ENCODE measurements around the gene SAMD7.
A peak's percentile ranks its signal among the peaks of the same experiment; 100 is the strongest.

SAMD7 gene, protein sequence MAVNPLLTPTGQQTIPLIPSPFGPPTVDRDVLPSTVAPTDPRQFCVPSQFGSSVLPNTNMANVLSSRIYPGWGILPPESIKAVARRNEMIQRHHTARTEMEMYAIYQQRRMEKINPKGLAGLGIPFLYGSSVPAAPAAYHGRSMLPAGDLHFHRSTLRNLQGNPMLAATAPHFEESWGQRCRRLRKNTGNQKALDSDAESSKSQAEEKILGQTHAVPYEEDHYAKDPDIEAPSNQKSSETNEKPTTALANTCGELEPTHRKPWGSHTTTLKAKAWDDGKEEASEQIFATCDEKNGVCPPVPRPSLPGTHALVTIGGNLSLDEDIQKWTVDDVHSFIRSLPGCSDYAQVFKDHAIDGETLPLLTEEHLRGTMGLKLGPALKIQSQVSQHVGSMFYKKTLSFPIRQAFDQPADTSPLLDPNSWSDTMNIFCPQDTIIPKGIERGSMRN

DNA sequence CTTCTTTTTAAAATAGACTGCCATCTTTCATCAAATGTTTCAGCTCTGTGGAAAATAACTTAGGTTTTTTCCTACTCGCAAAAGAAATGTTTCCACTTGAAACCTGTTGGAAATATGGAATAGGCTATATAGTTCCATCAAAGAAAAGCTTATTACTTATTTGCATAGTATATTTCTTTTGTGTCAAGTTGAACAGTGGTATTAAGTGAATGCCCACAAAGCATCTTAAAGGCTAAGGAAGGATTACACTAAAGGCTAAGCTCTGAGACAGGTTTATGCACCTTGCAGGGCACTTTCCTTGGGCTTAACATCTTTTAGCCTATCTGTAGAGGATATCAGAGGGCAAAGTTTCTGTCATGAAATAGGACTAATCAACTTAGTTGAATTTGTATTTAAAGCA is at the start of gene SAMD7:
Gene SAMD7 (plus strand): TSS at position 301 of the 400 bp plus-strand sequence. CDS start 7,927 bp downstream, outside the sequence.
- no peak for DNase-seq (ENCODE audit: low read depth in 2 of 3, low spot score in 2 of 3)

GRCh38 chr3:169861871-169862270 is 49.5 kb upstream of the SAMD7 start:
- no peak for DNase-seq (ENCODE audit: low read depth in 2 of 3, low spot score in 2 of 3)

- DNase-seq (ENCODE audit: low read depth in 2 of 3, low spot score in 2 of 3), result peak; percentile 11 to 49 (median 43)
These were observed 47.9 kb upstream of the SAMD7 start for GRCh38 chr3:169863458-169863899.

GRCh38 chr3:169864270-169864669 is 47.1 kb upstream of the SAMD7 start:
- no peak for DNase-seq (ENCODE audit: low read depth in 2 of 3, low spot score in 2 of 3)

DNA sequence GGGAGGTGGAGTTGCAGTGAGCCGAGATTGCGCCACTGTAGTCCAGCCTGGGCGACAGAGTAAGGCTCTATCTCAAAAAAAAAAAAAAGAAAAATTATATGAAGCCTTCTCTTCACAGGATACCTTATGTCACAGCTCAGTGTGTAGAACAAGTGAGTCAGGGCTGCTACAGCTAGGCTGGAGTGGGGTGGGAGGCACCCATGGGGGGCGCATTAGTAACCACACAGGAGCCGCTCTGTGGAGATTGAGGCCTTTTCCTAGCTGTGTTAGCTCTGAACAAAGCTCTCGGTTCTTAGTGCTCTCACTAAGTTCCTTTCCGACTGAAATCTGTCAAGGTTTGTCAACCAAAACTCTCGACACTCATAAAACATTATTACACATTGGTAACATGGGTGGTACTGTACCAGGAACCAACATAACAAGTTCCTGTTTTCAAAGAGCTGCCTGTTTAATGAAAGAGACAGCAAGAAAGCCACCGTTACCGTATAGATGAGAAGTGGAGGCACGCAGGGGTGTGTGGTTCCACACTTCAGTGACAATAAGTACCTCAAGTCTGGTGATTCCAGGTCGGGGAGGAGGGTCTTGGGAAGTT is 46.1 kb upstream of the SAMD7 start:
- no peak for DNase-seq (ENCODE audit: low read depth in 2 of 3, low spot score in 2 of 3)

- DNase-seq (ENCODE audit: low read depth in 2 of 3, low spot score in 2 of 3), result no peak
These were observed 43.7 kb upstream of the SAMD7 start for GRCh38 chr3:169867584-169868210.

DNA sequence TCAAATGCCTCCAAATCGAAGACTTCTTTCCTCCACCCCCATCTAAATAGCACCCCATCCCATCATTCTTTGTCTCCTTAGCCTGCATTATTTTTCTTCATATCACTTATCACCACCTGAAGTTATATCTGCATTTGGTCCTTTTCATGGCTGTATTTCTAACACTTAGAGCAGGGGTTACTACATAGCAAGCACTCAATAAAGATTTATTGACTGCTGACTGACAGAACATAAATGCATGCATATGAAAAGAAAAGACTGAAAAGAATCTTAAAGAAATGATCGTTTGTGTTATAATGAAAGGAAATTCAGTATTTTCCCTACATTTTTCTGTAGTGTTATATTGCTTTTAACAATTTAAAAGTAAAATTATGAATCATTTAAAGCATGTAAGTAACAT is 43.0 kb upstream of the SAMD7 start:
- no peak for DNase-seq (ENCODE audit: low read depth in 2 of 3, low spot score in 2 of 3)

DNA sequence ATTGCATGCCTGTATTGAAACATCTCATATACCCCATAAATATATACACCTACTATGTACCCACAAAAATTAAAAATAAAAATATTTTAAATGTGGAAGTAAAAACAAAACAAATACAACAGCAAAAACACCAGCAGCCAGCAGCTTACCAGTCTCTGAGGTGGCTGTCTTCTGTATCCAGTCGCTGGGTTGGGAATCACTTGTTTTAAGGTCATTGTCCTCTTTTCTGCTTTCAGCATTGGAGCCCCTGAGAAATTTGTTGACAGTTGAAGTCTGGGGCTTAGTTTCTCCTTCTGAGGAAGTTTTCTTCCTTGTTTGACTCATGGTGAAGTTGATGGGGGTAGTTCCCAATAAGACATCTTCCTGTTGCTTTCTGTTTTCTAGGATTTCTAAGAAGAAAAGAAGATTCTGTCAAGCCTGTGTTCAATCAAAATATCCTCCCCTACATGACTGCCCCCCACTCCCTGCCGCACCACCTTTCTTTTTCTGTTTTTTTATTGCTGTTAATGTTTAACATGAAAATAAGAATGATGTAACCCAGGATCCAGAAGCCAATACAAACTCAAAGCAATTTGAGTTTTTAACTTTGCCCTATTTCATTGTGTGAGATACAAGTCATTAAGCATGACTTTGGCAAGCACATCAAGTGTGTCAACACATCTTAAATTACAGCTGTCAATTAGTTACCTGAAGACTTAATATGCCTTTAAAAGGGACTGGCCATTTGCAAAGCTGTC is 41.7 kb upstream of the SAMD7 start, which contains the start of gene LRRC31:
Gene LRRC31 (minus strand): TSS at position 452 of the 737 bp plus-strand sequence. CDS start 128 bp downstream, at position 324.
- DNase-seq (ENCODE audit: low read depth in 2 of 3, low spot score in 2 of 3), result no peak

- DNase-seq (ENCODE audit: low read depth in 2 of 3, low spot score in 2 of 3), result no peak
These were observed 40.1 kb upstream of the SAMD7 start for GRCh38 chr3:169871129-169871886.

GRCh38 chr3:169879013-169879557 is 32.3 kb upstream of the SAMD7 start:
- no peak for DNase-seq (ENCODE audit: low read depth in 2 of 3, low spot score in 2 of 3)

DNA sequence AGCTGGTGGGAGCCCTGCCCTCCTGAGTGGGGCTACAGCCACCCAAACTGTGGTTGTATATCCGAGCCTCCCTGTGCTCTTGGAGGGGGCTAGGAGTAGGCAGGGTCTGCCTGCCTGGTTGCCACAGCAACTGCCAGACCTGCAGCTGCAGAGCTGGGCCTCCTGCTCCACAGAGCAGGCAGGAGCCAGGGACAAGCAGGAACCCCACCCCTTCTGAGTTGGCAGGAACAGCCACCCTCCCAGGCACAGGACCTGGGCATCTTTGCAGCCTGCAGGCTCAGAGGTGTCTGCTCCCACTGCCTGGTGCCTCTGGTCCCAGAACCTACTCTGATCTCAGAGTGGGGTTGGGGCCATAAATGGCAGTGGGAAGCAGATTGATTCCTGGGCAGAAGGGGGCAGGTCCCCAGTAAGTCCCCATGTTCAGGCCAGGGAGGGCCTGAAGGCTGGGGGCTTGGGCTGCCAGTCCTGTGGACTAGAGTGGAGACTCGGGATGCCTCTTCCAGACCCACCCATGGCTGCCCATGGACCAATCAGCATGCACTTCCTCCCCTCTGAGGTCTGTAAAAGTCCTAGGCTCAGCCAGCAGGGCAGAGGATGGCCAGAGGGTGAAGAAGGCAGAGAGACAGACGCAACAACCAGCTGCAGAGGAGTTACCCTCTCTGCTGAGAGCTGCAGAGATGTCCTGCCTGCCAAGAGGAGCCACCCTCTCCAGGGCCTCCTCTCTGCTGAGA is 31.4 kb upstream of the SAMD7 start:
- DNase-seq (ENCODE audit: low read depth in 2 of 3, low spot score in 2 of 3), result no peak

GRCh38 chr3:169880576-169881250 is 30.7 kb upstream of the SAMD7 start:
- DNase-seq (ENCODE audit: low read depth in 2 of 3, low spot score in 2 of 3), result no peak

DNA sequence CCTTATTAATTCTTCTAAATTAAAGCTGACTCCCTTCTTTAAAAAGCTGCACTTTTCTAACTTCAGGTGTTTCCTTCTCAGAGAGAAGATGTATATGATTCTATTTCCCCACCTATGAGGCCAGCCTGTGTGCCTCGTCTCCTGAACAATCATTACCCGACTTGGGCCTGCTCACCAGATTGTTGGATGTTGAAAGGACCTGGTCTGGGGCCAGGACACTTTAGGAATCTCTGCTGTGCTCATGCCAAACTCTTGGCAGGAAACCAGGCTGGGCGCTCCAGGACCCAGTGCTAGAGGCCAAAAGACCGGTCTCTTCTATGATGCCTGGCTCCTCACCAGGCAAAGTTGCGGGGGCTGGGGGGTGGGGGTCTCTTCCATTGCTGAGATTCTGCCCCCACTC is 24.7 kb upstream of the SAMD7 start:
- DNase-seq (ENCODE audit: low read depth in 2 of 3, low spot score in 2 of 3), result no peak

GRCh38 chr3:169891886-169892285 is 19.5 kb upstream of the SAMD7 start:
- no peak for DNase-seq (ENCODE audit: low read depth in 2 of 3, low spot score in 2 of 3)

DNA sequence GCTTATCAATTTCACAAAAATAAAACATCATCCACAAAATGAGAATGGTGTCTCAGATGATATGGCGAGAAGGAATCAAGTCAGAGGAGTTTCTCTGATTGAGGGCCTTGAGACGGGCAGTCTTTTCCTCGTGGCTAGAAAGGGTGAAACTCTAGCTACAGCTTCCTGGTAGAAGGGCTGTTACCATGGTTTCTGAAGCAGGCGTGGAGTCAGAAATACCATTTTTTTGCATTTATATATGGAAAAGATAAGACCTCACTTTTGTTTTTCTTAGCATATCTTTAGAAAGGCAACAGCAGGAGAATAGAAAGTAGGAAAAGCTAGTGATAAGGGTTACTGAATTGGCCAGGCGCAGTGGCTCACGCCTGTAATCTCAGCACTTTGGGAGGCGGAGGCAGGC is 17.3 kb upstream of the SAMD7 start:
- no peak for DNase-seq (ENCODE audit: low read depth in 2 of 3, low spot score in 2 of 3)

GRCh38 chr3:169895072-169895471 is 16.3 kb upstream of the SAMD7 start:
- no peak for DNase-seq (ENCODE audit: low read depth in 2 of 3, low spot score in 2 of 3)

DNA sequence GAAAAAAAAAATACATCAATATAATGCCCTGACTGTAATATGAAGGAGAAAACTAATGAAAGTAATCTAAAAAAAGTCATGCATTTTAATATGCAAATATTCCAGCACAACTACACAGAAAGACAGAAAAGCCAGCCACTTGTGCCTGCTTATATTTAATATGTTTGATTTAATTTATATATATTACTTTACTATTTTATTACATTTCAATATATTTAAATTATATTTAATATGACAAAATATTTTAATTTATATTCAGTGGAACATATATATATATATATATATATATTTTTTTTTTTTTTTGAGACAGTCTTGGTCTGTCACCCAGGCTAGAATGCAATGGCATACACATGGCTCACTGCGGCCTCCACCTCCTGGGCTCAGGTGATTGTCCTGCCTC is 14.1 kb upstream of the SAMD7 start:
- no peak for DNase-seq (ENCODE audit: low read depth in 2 of 3, low spot score in 2 of 3)

- DNase-seq (ENCODE audit: low read depth in 2 of 3, low spot score in 2 of 3), result no peak
These were observed 9.9 kb upstream of the SAMD7 start for GRCh38 chr3:169901453-169901852.

DNA sequence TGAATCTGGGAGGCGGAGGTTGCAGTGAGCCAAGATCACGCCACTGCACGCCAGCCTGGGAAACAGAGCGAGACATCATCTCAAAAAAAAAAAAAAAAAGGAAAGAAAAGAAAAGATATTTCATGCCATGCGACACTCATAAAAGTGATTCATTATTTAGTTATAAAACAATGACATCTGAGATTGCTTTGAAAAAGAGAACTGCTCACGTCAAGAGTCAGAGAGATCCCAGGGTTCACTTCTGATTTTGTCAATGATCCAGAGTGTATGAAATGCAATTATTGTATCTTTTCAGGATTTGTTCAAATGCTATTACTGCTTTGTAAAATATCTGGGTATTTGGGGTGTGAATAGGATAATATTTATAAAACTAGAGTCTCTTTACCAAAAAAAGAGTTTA is 6.0 kb upstream of the SAMD7 start:
- DNase-seq (ENCODE audit: low read depth in 2 of 3, low spot score in 2 of 3), result no peak
